GM18517 (cell line): ENCODE data around the gene KLHL6.
"Not testable (repeated sequence)": the region's sequence is repeated elsewhere in the genome, so short reads cannot be mapped to it uniquely, and the experiment has no call there.

Source experiments
- ATAC-seq: cut with Tn5 transposase; IDR thresholded peaks from one replicate; pipeline ENCODE4 v1.9.1; 2021; ENCODE audit warnings: mild to moderate bottlenecking, moderate library complexity; ENCODE audit not compliant: unreplicated experiment

KLHL6 gene

DNA sequence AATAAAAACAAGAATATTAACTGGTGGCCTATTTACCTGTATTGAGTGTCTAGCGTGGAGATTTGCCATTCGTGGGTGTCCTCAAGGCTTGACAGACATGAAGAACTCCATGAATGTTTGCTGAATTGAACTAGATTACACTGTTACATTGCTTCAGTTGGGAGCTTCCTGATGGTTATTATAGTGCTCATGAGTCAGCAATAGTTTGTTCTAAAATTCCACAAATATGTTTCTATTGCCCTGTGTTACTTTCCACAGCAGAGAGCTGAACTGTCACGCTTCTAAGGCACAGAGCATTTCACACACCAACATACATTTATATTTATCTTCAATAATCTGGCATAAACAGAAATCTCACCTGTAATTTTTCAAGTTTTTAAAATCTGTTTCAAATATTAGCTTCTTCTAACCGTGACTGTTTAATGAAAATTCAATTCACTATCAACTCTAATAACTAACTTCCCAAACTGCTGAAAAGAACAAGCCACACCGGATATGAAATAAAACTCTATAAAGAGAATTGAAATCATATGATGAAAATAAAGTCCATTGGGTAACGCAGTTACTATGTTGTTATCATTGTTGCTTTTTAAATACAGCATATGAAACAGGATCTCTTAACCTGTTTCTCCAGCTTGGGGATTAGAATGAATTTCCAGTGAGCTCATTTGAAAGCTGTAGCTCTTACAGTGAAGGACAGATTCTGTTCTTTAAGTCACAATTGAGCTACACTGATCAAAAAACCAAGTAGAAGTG, 65.9 kb downstream of the KLHL6 start:
- no peak for ATAC-seq

DNA sequence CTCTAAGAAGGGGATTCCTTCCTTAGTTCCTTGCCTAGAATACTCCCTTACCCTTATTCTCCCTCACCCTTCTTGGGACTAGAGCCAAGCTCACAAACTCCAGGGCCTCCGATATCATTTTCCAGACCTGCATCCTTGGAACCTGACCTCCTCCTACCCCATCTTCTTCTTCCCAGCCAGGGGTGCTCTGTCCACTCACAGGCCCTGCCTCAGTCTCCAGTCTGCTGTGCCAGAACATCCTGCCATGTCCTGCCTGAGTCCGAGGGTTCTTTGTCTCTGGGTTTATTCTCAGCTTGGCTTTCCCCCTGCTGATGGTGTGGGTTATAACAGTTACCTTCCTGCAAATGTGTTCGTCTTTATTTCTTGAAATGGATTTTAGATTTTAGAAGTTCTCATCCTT, 67.2 kb downstream of the KLHL6 start:
- no peak for ATAC-seq

GRCh38 chr3:183487896-183488295, 67.6 kb downstream of the KLHL6 start:
- no peak for ATAC-seq

- ATAC-seq = no peak
These were observed 68.5 kb downstream of the KLHL6 start for GRCh38 chr3:183487016-183487415.

DNA sequence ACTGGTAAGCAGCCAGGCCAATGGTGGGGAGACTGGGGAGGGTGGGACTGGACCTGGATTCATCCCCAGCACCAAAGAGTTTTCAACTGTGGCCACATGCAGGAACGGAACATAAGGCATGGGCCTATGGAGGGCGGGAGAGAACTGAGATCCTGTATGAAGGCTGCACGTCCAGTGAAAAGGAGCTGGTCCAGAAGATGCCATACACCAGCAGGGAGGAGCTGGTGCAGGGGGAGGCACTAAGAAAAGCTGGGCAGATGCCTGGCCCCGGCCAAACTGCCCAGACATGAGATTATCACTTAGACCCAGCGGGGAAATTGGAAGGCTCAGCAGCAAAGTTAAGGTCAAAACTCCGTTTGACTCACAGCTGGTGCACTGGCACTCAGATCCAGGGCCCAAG, 69.0 kb downstream of the KLHL6 start:
- ATAC-seq = no peak

DNA sequence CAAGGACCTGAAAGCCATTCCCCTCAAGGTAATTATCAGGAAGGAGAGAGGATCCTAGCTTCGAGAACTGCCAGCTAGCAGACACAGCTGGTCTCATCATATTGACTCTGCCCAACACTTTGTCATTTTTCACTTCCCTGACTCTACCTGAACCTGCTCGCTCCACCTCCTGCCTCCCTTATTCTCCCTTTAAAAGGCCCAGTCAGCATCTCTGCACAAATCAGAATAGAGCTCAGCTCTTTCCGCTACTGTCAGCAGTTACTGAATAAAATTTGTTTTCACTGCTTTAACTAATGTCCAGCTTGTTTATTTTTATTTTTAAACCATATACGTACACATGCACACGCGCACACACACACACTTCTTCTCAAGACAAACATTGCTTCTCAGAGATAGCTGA, 69.9 kb downstream of the KLHL6 start:
- ATAC-seq = no peak

GRCh38 chr3:183485093-183485492, 70.4 kb downstream of the KLHL6 start:
- ATAC-seq = no peak

GRCh38 chr3:183484431-183485075, 71.0 kb downstream of the KLHL6 start:
- no peak for ATAC-seq

DNA sequence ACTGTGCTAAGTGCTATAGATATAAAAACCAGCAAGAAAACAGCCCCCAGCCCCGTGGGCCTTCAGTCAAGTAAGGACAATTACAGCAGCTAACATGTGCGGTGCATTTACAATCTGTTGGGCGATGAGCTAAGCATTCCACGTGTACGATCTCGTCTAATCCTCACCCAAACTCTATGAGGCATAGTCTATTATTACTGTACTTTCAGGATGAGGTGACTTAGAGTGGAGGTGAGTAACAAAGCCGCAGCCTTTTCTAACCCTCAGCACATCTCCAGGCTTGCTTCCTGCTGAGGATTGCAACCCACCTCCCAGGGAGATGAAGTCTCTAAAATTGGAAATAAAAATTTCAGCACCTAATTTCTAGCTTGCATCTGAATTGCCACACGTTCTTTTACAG, 73.9 kb downstream of the KLHL6 start:
- ATAC-seq = no peak

GRCh38 chr3:183478501-183478900, 77.0 kb downstream of the KLHL6 start:
- no peak for ATAC-seq

DNA sequence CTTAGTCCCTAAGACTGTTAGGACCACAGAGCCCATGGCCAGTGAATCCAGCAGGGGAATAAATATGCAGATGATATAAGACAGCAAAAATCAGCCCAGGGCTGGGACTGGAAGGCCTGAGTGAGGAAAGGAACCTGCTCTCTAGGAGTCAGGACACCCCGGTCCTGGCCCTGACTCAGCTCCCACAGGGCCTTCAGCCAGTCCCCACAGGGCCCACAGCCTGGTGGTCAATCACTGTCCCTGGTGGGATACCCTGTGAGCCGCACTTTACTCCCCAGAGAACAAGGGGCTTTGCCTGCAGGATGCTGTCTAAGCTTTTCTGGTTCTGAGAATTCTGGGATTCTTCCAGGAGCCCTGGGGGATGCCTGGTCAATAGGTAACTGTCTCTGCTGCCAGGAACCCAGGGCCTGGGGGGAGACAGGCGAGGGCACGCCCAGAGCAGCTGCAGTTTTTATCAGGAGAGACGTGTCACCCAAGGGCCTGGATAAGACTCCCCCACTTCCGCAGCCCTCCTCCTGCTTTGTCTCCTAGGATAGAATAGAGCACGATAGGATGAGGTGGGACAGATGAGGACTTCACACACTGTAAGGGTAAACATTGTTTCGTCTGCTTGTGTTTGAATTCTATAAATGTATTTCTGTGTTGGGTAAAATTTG, 77.6 kb downstream of the KLHL6 start:
- no peak for ATAC-seq

DNA sequence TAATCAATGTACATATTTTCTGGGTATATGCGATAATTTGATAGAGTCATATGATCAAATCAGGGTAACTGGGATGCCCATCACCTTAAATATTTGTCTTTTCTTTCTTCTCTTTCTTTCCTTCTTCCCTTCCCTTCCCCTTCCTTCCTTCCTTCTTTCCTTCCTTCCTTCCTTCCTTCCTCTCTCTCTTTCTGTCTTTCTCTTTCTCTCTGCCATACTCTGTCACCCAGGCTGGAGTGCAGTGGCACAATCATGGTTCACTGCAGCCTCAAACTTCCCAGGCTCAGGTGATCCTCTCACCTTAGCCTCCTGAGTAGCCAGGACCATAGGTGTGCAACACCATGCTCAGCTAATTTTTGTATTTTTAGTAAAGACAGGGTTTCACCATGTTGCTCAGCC, 79.7 kb downstream of the KLHL6 start:
- ATAC-seq = not testable (repeated sequence)

DNA sequence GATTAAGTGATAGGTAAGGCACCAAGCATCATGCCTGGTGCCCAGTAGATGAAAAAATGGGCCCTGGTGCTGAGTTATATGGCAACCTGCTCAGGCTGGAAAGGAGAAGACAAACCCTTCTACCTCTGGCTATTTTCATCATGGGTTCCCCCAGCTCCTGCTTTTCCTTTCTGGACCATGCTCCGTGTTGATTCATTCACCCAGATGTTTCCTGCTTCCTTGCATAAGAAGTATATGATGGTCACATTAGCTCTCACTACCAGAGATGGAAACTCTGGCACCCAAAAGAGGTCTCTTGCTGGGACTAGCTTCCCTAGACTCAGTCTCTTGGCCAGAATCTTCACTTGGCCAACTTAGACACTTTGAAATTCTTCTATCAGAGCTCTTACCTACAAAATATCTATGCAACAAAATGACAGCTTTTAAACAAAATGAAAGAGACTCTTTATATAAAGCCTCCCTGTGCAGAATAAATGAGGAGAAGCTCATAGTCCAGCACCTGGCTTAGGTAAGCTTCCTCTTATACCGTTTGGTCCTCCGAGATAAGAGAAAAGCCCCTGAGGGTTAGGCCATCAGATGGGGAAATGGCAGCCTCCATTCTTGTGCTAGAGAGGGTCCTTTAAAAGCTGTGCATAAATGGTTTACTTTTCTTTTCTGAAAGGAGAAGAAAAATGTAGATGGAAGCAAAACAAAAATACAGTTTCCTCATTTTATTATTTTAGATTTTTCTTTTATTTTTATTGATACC, 80.3 kb downstream of the KLHL6 start:
- ATAC-seq = no peak

DNA sequence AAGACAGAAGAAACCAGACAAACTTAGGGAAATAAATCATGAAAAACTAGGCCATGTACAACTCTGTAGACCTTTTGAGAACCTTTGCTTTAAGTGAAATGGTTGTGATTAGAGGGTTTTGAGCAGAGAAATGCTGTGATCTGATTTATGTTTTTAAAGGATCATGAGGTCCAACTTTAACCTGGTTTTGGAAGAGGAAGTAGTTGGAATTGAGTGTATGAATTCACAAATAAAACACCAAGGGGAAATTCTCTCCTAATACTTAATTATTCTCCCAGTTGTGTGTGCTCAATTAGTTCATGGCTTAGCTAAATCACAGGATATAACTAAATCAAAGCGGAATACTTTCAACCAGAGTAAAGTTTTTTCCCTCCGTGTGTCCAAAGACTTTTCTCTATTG, 81.5 kb downstream of the KLHL6 start:
- no peak for ATAC-seq

- no peak for ATAC-seq
These were observed 83.4 kb downstream of the KLHL6 start for GRCh38 chr3:183472155-183472554.

DNA sequence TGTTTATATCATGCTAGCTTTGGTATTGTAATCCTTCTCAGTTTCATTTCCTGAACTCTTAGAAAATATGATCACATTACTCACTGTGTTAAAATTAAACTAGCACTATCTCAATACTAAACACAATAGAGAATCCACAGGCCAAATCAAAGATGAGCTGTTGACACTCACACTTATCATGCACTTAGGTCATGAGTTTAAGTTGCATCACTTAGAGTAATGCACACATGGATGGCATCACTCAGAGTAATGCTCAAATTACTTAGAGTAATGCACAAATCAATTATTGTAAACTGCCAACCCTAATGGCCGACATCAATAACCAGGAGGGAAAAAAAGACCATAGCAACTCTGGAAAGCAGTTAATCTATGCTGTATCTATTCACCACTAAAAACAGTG, 87.1 kb downstream of the KLHL6 start:
- no peak for ATAC-seq

DNA sequence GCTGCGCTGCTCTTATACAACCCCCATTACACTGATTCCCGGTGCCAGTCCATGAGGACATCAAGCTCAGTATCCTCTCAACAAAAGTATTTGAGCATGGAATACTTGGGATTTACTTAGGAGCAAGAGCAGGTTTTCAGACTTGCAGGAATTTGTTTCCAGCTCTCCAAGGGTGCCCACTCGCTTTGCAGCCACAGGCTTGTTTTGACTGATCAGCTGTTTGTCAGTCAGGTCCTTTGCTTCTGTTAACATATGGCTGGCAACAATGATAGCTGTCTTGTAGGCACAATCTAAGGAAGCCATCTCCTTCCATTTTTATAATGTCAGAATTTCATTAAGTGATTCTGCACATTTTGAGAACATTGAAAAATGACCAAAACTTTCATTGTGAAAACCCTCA, 88.9 kb downstream of the KLHL6 start:
- no peak for ATAC-seq

DNA sequence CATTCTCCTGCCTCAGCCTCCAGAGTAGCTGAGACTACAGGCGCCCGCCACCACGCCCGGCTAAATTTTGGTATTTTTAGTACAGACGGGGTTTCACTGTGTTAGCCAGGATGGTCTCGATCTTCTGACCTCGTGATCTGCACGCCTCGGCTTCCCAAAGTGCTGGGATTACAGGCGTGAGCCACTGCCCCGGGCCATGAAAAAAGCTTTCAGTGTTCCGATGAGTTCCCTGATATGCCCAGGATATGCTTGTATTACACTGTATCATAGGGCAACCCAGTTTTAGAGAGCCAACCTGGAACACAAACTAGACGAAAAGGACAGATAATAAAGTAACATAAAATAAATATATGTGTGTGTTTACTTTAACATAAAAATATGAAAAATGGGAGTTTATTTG, 89.8 kb downstream of the KLHL6 start:
- ATAC-seq = not testable (repeated sequence)

DNA sequence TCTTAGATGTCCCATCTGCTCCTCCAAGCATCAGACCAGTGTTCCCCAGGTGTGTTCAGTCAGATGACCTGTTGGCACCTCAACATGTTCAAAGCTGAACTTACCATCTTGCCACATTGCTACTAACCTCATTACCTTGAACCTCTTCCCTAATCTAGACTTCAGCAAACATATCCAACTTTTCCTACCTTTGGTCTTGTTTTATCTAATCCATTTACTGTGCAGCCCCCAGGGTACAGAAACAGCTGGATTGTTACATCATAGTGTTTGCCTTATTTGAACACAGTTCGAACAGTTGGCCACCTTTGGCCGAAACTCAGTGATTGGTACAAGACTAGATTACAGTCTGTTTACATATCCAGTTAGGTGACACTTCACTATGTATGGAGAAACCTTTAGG, 91.0 kb downstream of the KLHL6 start:
- no peak for ATAC-seq

- ATAC-seq = no peak
These were observed 95.1 kb downstream of the KLHL6 start for GRCh38 chr3:183460081-183461055.
